T1000 (cell line): Measurements from ENCODE around the gene RPS21.

ENCODE experiments used
- DNase-seq: peaks from one replicate; lab custom pipeline; 2025; ENCODE audit warnings: mixed read lengths; lab: John Stamatoyannopoulos, UW

The RPS21 gene

GRCh38 chr20:62378215-62378614 is 8.7 kb upstream of the RPS21 start:
- DNase-seq: no peak

DNA sequence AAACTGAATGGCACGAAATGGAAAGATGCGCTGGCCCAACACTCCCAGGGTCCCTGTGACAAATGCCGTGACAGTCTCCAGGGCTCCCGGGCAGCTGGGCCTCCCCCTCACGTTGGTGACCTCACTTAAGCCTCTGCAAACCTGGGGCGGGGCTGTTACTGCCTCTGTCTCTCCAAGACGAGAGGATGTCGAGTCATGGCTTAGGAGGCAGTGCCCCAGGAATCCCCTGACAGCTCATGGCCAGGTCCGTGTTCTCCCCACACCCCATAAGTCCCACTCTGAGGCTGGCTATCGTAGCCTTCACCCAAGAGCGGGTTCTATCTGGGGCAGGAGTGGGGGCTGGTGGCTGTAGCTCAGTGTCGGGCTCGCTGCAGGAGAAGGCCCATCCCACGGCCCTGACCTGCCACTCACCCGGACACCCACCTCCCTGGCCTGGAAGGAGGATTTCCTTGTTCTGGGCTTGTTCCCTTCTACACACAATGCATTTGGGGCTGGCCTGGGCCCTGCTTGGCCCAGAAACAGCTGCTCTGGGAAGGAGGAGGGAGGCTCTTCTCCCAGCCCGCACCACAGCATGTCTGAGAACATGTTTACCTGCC is 5.6 kb upstream of the RPS21 start:
- no peak for DNase-seq

GRCh38 chr20:62381842-62382241 is 5.1 kb upstream of the RPS21 start:
- DNase-seq: no peak

- DNase-seq: peak; percentile 24
Observed at GRCh38 chr20:62382306-62383198, 4.4 kb upstream of the RPS21 start.

GRCh38 chr20:62387219-62387913 is 463 bp downstream of the RPS21 start:
- DNase-seq: no peak

DNA sequence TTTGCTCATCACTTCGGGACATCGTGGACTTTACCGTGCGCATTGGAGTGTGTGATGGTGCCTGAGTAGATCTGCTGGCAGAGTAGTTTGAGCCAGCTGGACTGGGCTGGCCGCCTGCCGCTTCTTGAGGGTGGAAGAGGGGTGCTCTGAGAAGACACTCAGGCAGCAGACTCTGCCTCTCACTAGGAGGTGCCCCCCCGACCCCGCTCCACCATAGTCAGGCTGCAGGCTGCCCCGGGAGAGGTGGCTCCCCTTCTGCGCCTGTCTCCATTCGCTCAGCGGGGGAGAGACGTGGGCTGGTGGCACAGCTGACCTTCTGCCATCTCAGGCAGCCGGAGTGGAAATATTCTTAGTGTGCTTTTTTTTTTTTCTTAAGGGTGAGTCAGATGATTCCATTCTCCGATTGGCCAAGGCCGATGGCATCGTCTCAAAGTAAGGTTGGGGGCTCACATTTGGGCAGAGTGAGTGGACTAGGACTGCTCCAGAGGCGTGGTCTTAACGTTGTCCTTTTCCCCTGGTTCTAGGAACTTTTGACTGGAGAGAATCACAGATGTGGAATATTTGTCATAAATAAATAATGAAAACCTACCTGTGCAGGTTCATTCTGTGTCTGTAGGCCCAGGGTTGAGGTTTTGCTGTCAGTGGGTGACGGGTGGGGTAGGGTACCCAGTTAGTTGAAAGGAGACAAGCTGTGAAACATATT is 1.2 kb downstream of the RPS21 start:
- no peak for DNase-seq

GRCh38 chr20:62388839-62389600 is 2.1 kb downstream of the RPS21 start:
- DNase-seq: no peak

DNA sequence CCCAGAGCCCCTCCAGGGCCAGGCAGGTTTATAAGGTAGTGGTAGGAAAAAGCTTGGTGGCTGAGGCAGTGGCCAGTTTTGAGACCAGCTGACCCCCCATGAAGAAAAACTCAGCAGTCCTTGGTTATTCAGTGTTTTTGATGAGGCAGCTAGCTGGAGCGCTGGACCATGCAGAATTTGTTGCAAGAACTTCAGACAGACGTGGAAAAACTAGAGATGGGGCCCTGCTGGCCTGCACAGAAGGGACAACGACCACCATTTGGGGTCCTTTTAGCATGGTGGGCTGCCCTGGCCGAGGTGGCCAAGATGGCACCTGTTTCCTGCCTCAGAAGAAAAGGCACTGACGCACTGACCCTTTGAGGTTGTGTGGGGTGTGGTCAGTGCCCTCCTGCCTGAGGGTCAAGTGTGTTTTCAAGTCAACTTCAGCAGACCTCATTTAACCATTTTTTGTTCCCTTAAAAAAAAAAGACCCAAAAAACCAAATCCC is 2.7 kb downstream of the RPS21 start:
- DNase-seq: no peak

GRCh38 chr20:62390317-62391164 is 3.6 kb downstream of the RPS21 start:
- DNase-seq: no peak

DNA sequence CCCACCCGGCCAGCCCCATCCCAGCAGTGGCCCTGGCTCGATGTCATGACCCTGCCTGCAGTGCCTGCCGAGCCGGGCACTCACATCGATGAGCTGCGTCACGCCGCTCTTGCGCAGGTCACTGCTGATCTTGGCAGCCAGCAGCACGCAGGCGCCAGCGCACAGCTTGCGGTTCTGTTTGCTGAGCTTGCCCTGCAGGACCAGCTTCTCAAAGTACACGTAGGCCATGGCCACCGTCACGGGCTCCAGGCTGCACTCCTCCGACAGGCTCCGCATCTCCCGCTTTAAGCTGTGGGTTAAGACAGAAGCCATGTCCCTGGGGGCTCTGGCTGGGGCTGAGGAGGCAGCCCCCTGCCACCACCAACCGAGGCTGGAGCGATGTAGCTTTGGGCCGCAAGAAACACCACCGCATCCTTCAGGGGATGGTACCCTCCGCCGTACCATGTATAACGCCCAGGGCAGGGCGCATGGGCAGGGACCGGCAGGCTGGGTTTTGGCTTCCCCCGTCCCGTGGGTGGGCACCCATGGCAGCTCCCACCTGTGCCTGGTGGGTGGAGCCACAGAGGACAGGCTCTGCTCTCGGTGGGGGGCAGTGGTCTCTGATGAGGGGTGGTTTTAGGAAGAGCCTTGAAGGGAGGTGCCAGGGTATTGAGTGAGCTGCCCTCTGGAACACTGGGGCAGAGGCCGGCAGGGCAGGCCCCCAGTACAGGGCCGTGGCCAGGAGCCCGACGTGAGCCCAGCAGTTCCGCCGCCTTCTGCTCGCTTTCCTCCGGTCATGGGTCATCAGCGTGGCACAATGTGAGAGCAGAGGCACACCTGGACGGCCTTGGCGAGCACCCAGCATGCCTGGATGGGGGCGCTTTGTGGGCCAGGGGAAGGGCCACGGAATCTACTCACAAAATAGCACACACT is 4.5 kb downstream of the RPS21 start:
- no peak for DNase-seq

GRCh38 chr20:62392077-62392418 is 5.1 kb downstream of the RPS21 start:
- no peak for DNase-seq

- DNase-seq: no peak
Observed at GRCh38 chr20:62392621-62393334, 5.9 kb downstream of the RPS21 start.

DNA sequence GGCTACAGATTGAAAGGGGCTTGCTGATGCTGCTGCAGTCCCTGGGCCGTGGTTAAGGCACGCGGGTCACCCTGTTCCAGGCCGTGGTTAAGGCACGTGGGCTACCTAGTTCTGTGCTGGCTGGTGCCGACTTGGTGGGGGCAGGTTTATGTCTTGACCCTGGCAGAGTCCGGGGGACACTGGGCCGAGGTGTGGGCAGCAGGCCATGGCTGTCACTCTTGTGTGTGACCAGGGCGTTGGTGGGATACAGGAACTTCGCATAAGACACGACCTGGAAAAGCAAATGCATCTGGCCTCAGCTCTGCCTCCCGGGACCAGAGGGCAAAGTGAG is 6.4 kb downstream of the RPS21 start:
- DNase-seq: no peak

- no peak for DNase-seq
Observed at GRCh38 chr20:62393830-62394229, 6.9 kb downstream of the RPS21 start.

- DNase-seq: no peak
Observed at GRCh38 chr20:62394248-62395245, 7.6 kb downstream of the RPS21 start.

- DNase-seq: no peak
Observed at GRCh38 chr20:62395311-62396242, 8.7 kb downstream of the RPS21 start.
